ENCODE data around the gene SLC4A11. TPM values are rescaled to one million over a fixed set of nuclear protein-coding genes. Genes with fewer than 3 reads are reported as not detected.
A peak's percentile ranks its signal among the peaks of the same experiment; 100 is the strongest.

SLC4A11 gene
- polyA plus RNA-seq, 1 experiment, result 1.2 TPM

- ChIA-PET POLR2A (no interaction called here), CTCF (no interaction called here)
- no peak for TF ChIP-seq CTCF (IDR thresholded peaks at IDR 0.05; ENCODE audit: insufficient read depth, low read depth, low read length)
- Histone ChIP-seq H3K36me3 (ENCODE audit: control insufficient read depth, insufficient read depth, low read length) (peaks cover 33% of the 10 kb centered on the region), H3K4me3 (ENCODE audit: low read depth, low read length) (no peak overlapping the region), H3K27me3 (ENCODE audit: control insufficient read depth, insufficient read depth, low read length) (no peaks in the 10 kb centered on the region)
- DNase-seq (ENCODE audit: low read depth), result no peak
Measured at GRCh38 chr20:3255728-3256127, 16.7 kb upstream of the SLC4A11 start.

- ChIA-PET CTCF (interaction anchor here (0.7 to 1.3 kb wide), 5 partner anchors 10 to 1095 kb away, joined by 3 to 4 read pairs (median 3); no protein-coding TSS in a partner anchor), POLR2A (no interaction called here)
- no peak for TF ChIP-seq CTCF (IDR thresholded peaks at IDR 0.05; ENCODE audit: insufficient read depth, low read depth, low read length)
- no peak for DNase-seq (ENCODE audit: low read depth)
- Histone ChIP-seq H3K4me3 (ENCODE audit: low read depth, low read length) (no peak overlapping the region), H3K36me3 (ENCODE audit: control insufficient read depth, insufficient read depth, low read length) (peaks cover 27% of the 10 kb centered on the region), H3K27me3 (ENCODE audit: control insufficient read depth, insufficient read depth, low read length) (no peaks in the 10 kb centered on the region; the same call in 1 of the 2 replicates)
Measured at GRCh38 chr20:3251806-3252205, 12.8 kb upstream of the SLC4A11 start.

- CTCF ChIA-PET, result interaction anchor here (1.6 kb wide), 1 partner anchor 9 kb away, joined by 4 read pairs; no protein-coding TSS in a partner anchor
- POLR2A ChIA-PET, result no interaction called here
Measured at GRCh38 chr20:3250091-3250504, 11.1 kb upstream of the SLC4A11 start.

GRCh38 chr20:3248993-3249347, 10.0 kb upstream of the SLC4A11 start:
- no peaks in the 10 kb centered on the region; the same call in 1 of the 2 replicates for H3K27me3 ChIP-seq (ENCODE audit: control insufficient read depth, insufficient read depth, low read length)
- peak overlapping the region; percentile 7 for H3K4me3 ChIP-seq (ENCODE audit: low read depth, low read length)
- POLR2A ChIA-PET, result no interaction called here
- H3K36me3 ChIP-seq (ENCODE audit: control insufficient read depth, insufficient read depth, low read length), result peaks cover 11% of the 10 kb centered on the region
- DNase-seq (ENCODE audit: low read depth), result no peak
- CTCF ChIA-PET, result interaction anchor here (1.0 to 2.4 kb wide), 4 partner anchors 10 to 54 kb away, joined by 3 to 10 read pairs (median 4); partner anchors contain the start of gene SLC4A11
- TF ChIP-seq CTCF (IDR thresholded peaks at IDR 0.05; ENCODE audit: insufficient read depth, low read depth, low read length), result no peak

More at GRCh38 chr20:3250091-3250504, 11.1 kb upstream of the SLC4A11 start:
- TF ChIP-seq CTCF (IDR thresholded peaks at IDR 0.05; ENCODE audit: insufficient read depth, low read depth, low read length), result peak; percentile 32
- peaks cover 19% of the 10 kb centered on the region for H3K36me3 ChIP-seq (ENCODE audit: control insufficient read depth, insufficient read depth, low read length)
- H3K4me3 ChIP-seq (ENCODE audit: low read depth, low read length), result no peak overlapping the region
- H3K27me3 ChIP-seq (ENCODE audit: control insufficient read depth, insufficient read depth, low read length), result no peaks in the 10 kb centered on the region; the same call in 1 of the 2 replicates
- no peak for DNase-seq (ENCODE audit: low read depth)

GRCh38 chr20:3248167-3248992, 9.4 kb upstream of the SLC4A11 start:
- Histone ChIP-seq H3K27me3 (ENCODE audit: control insufficient read depth, insufficient read depth, low read length) (no peaks in the 10 kb centered on the region; the same call in 1 of the 2 replicates), H3K4me3 (ENCODE audit: low read depth, low read length) (peak overlapping the region; percentile 7), H3K36me3 (ENCODE audit: control insufficient read depth, insufficient read depth, low read length) (peaks cover 11% of the 10 kb centered on the region)
- POLR2A ChIA-PET, result no interaction called here
- 0 out of 2 replicates have a peak, but pooled peaks have one; percentile 6 for TF ChIP-seq CTCF (IDR thresholded peaks at IDR 0.05; ENCODE audit: insufficient read depth, low read depth, low read length)
- CTCF ChIA-PET, result interaction anchor here (1.0 to 2.4 kb wide), 3 partner anchors 9 to 55 kb away, joined by 3 to 10 read pairs (median 4); partner anchors contain the start of gene SLC4A11
- DNase-seq (ENCODE audit: low read depth), result no peak

Data from BJ (cell line).